HG02610 (cell line): ENCODE data around the gene GRXCR2.
"Not testable (repeated sequence)": the region's sequence is repeated elsewhere in the genome, so short reads cannot be mapped to it uniquely, and the experiment has no call there.

ENCODE experiments used
- ATAC-seq: cut with Tn5 transposase; IDR thresholded peaks from one replicate; pipeline ENCODE4 v1.9.1; 2021; ENCODE audit warnings: mild to moderate bottlenecking, moderate library complexity; ENCODE audit not compliant: unreplicated experiment

GRXCR2 gene

DNA sequence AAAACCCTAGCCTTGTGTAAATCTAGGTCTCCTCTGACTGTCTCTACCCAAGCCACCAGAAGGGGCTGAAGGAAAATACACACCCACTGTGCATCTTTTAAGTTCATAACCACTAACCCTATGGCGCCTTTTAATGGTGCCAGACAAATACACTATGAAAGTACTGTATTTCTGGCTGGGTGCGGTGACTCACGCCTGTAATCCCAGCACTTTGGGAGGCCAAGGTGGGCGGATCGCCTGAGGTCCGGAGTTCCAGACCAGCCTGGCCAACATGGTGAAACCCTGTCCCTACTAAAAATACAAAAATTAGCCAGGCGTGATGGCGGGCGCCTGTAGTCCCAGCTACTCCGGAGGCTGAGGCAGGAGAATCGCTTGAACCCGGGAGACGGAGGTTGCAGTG, 36.6 kb downstream of the GRXCR2 start:
- ATAC-seq = not testable (repeated sequence)

DNA sequence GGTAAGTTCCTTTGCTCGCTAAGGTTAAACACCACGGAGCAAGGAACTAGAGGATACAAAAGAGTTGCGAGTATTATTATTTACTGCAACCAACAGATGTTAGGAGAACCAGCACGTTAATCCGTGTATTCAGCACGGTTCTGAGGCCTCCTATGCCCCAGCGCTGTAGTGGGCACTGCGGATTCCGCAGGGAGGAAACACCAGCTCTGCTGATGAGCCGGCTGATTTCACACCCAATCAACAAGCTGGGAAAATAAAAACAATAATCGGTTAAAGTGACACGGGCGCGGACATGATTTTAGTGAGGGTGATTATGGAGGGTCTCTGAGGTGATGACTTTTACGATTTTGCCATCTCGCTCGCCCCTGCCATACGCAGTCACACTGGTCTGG, 37.0 kb downstream of the GRXCR2 start:
- peak; percentile 7 for ATAC-seq

DNA sequence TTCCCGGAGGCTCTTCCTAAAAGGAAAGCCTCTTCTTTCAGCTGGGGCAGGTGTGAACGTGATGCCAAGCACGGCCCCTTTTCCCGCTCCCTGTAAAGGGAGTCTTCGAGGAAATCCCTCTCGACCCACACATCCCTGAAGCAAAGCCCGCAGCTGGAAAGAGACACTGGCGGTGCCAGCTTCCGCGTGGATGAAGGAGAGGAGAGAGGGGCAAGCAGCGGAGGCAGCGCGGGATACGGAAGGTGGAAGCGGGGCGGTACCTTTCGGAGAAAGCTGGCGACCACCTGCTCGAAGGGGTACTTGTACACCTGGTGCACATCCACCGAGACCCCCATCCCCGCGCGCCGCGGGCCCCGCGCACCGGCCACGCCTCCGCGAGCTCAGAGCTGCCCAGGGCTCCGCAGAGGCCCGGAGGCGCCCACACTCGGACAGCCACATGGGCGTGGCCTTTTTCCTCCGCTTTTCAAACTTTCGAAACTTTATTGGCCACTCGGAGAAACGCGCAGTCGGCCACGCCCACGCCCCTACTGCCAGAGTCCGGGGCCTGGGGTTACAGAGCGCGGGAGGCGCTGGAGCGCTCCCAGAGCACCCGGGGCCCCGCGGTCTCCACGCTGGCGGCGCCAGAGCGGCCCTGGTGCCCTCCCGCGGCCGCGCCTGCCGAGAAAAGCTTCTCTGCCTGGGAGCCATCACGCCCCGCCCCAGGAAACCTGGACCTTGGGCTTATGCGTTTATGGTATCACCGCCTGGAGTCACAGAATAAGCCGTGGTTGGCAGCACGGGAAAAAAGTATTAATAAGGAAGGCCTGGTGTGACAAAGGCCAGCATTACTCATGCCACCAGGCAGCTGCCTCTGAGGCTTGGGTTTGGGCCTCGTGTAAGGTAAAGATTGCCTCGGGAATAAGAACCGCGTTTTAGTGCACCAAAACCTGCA, 37.6 kb downstream of the GRXCR2 start, which contains the start of gene PRELID2:
Gene PRELID2, minus strand, starts transcription at position 426 of the 931 bp plus-strand sequence. Its CDS starts 91 bp downstream, at position 335.
- ATAC-seq = peak; percentile 73

DNA sequence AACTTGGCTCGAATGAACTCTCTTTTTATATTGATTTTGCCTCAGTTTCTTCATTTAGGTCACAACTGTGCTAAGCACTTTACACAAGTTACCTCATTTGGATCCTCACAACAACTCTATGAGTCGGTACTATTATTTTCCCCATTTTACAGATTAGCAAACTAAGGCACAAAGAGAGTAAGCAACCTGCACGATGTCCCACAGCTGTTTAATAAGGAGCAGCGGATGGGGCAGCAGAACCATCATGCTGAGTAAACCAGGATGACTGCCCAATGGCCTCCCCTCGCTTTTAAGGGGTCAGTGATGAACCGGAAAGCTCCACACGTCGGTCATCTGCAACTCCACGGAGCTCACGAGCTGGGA, 38.3 kb downstream of the GRXCR2 start:
- no peak for ATAC-seq

DNA sequence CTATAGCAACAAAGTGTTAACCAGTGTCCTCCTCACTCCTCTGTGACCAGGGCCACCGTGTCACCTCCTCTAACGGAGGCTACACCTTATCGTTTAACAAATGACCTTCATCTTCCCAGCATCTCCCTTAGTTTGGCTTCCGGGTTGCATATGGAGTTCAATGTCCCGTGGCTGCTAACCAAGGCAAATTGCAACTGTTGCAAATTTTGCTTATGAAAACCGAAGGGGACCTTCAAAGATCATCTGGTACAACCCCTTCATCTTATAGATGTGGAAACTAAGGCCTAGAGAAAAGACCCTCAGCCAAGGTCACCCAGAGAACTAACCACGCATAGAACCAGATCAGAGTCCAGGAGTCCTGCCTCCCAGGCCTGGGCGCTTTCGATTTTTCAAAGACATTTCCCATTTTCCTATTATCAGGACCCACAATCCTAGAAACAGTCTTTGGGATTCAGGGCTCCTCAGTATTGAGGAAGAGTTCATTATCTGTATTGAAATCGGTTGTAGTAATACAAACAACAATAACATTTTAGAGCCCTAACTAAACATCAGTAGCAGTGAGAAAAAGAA, 39.1 kb downstream of the GRXCR2 start:
- ATAC-seq = no peak

DNA sequence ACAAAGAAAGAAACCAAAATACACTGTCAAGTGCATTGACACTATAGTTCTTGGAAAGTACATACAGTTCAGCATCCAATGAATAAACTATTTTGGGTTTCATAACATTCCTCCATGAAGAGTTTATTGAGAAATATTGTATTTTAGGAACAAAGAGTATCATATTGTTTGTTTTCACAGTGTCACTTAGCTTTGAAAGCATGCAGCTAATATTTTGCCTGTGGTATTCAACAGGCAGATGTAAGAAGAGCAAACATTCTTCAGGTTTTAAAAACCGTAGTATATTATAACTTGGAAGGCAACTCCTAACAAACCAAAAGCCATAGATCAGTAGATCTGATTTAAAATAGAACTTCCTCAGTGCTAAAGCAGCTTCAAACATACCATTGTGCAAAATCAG, 42.2 kb downstream of the GRXCR2 start:
- no peak for ATAC-seq

DNA sequence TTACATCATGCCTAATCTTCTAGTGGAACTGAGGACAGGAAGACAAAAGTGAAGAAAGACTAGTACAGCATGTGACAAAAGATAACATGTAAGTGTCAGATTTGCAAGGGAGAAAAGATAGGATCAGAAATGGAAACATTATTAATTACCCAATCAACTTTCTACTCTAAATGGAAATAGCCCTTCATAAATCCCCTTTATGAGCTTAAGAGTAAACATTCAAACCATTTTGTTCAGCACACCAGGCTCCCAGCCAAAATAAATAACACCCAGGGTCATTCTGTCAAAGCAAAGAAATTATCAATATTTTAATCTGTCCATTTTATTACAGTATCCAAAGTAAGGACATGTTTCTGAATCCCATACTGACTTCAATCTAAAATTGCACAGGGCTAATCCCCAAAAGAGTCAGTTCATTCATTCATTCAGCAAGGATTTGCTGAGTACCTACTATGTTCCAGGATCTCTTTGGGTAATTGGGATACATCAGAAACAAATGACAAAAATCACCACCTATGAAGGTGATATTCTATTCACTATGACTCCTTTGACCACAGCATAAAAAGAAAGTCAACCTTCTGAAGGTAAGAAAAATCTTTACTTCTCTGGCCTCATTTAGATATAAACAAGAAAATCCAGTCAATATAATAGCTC, 43.0 kb downstream of the GRXCR2 start:
- ATAC-seq = no peak

DNA sequence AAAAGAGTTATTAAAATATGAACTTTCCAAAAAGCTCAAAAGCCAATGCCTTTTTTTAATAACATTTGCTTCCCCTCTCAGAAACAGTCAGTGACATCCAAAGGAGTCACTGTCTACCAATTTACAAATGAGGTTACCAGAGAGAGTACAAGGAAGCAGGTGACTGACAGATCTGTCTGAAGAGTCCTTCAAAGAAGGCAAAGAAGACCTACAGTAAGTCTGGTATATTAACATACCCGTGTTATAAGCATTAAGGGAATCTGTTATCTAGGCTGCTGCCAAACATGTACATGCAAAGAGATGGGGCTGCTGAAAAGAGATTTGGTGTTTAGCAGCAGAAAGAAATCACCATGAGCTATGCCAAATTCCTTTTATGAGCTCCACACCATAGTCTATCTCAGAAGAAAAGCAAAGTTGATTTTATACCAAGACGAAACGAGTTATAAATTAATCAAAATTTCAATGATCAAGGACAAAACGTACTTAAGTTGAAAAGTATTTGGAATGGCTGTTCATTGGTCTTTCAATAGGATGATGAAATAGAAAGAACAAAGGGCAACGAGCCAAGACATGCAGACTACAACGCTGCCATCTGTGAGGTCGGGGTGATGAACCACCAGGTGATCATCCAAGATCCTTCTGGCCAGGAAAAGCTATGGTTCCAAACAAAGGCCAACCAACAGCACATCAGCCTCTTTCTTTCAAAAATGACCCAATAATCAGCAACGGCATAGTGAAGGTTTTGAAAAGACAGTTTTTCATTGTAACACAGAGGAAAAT, 45.7 kb downstream of the GRXCR2 start:
- no peak for ATAC-seq

DNA sequence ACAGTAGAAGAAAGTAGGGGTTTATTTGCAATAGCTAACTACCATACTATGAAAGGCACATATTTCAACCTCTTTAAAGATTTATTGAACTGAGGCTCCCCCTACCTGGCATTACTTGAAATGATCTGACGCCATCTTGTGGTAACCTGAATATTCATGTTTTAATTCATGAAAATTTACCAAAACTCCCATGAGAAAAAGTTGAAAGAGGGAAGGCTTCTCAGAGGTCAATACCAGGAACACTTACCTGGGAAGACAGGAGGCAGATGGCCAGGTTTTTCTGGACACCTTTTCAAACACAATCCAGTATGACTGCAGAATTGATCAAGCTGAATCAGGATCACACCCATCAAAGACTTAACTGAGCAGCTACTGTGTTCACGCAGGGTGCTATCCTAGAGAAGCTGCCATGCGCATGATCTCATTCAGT, 47.0 kb downstream of the GRXCR2 start:
- peak; percentile 51 for ATAC-seq

DNA sequence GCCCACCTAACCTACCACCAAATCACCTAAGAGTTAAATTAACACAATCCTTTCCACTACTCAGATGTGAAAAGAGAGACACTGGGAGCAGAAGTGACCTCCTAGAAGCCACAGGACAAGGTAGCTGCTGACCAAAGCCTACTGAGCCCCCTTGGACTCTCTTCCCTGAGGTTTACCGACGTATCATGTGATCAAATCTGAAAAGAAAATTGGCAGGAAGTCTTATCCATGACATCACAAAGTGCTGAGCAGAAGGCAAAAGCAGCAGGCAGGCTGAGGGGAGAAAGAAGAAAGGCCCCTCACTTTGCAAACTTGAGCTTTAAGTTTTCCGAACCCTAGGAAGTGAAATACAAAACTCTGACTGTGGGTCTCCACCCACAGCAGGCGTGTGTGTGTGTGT, 48.8 kb downstream of the GRXCR2 start:
- no peak for ATAC-seq

DNA sequence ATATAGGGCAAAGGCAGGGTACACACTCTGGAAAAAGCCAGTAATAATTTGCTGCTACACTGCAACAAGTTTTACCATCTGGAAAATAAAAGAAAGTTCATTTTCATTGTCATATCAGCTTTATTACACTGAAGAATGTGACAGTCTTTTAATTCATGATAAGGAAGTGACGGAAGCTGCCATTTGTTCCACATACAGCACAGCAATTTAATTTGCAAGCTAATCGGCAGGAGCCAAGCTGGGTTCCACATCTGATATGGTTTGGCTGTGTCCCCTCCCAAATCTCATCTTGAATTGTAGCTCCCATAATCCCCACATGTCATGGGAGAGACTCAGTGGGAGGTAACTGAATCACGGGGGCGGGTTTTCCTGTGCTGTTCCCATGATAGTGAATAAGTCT, 54.2 kb downstream of the GRXCR2 start:
- no peak for ATAC-seq

DNA sequence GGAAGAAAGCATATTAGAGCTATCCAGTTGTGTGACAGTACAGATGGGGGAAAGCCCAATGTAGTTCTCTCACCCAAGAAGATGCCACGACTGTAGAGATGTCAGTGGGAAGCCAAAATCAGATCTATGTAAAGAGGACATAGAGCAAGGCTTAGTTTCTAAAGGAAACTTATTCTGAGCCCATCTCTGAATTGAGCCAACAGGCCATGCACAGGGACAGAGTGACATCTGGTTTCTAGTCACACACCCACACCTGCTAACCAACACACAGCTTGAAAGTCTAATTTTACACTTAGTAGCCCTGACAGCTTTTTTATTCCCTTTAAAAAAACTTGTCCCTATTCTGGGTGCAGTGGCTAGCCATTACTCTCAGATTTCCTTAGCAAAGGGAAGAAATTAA, 59.9 kb downstream of the GRXCR2 start:
- no peak for ATAC-seq

DNA sequence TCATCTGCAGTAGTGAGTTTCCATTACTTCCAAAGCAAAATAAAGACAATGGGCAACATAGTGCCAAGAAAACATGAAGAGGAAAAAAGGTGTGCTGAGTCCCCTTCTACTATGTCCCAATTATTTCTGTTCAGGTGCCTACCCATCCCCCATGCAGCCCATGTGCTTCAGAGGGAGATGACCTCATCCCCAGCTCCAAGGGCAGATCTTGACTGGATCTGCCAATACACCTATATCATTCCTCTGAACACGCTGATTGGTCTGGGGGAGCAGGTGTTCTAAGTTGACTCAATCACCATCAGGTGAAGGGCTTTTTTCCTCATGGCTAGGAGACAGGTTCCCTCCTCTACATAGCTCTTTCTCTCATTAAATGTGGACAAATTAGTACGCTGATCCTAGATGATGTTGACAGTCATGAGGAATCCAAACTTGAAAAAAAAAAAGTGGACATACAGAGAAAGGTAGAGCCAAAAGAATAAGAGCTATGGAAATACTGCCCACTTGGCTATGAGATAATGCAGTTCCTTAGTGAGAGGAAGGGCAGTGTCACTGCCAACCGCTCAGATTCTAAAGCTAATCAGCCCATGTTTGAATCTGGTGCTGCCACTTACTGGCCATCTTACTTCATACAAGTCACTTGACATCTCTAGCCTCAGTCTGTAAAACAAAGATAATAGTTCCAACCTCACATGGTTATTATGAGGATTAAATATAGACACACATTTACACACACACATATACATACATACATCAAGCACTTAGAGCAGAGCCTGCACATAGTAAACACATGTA, 60.8 kb downstream of the GRXCR2 start:
- ATAC-seq = no peak
